Mononuclear cell (primary cell): Measurements from ENCODE around the gene TMED9. TPM values are rescaled to one million over a fixed set of nuclear protein-coding genes. Genes with fewer than 3 reads are reported as not detected.

Experiments used
- total RNA-seq: library from RNA; depleted of rRNA; stranded (reverse); fragments of >200 nt; gene quantifications from one replicate; pipeline ENCODE4 v1.2.3, GENCODE V29; 2012

The TMED9 gene
- total RNA-seq, 1 donor = 35.3 TPM

Other genes with a start within 250 kb of the TMED9 start
- gene LMAN2, start 240.5 kb upstream of the TMED9 start, total RNA-seq = 115 TPM
- 13.6 TPM for gene RGS14, start 234.3 kb upstream of the TMED9 start, total RNA-seq
- gene SLC34A1, start 207.8 kb upstream of the TMED9 start, total RNA-seq = 0.21 TPM
- not detected for gene PFN3, start 191.5 kb upstream of the TMED9 start, total RNA-seq
- 0.52 TPM for gene F12, start 182.6 kb upstream of the TMED9 start, total RNA-seq
- gene GRK6, start 165.5 kb upstream of the TMED9 start, total RNA-seq = 75.2 TPM
- gene PRR7, start 145.4 kb upstream of the TMED9 start, total RNA-seq = 25.8 TPM
- gene DBN1, start 118.6 kb upstream of the TMED9 start, total RNA-seq = 4.6 TPM
- gene PDLIM7, start 94.6 kb upstream of the TMED9 start, total RNA-seq = 19.9 TPM
- gene DOK3, start 82.4 kb upstream of the TMED9 start, total RNA-seq = 38.6 TPM
- gene DDX41, start 75.2 kb upstream of the TMED9 start, total RNA-seq = 33.4 TPM
- gene FAM193B, start 37.6 kb upstream of the TMED9 start, total RNA-seq = 39.4 TPM
- 11.5 TPM for gene B4GALT7, start 7.9 kb downstream of the TMED9 start, total RNA-seq
- 16.5 TPM for gene FAM153A, start 190.7 kb downstream of the TMED9 start, total RNA-seq